Effector memory CD4-positive, alpha-beta T cell (primary cell): ENCODE measurements around the gene REV1.

Experiments
- DNase-seq, 3 donors: peaks; one replicate each; pipeline ENCODE4 v3.0.0-alpha.2; 2020
- H3K27ac ChIP-seq: 2 replicates; pipeline ENCODE4 v1.7.0; 2013; ENCODE audit warnings: mild to moderate bottlenecking, low read length, moderate library complexity; ENCODE audit not compliant: insufficient read depth, poor library complexity, severe bottlenecking
- H3K27me3 ChIP-seq: replicated peaks from 2 replicates; pipeline ENCODE4 v1.7.0; 2013; ENCODE audit warnings: mild to moderate bottlenecking, low read length; ENCODE audit not compliant: insufficient read depth, control insufficient read depth, poor library complexity, severe bottlenecking
- H3K36me3 ChIP-seq: 2 replicates; pipeline ENCODE4 v1.7.0; 2013; ENCODE audit warnings: mild to moderate bottlenecking, low read length, moderate library complexity; ENCODE audit not compliant: control insufficient read depth, insufficient read depth
- H3K4me1 ChIP-seq: 2 replicates; pipeline ENCODE4 v1.7.0; 2013; ENCODE audit warnings: low read length, mild to moderate bottlenecking; ENCODE audit not compliant: control insufficient read depth, insufficient read depth, poor library complexity, severe bottlenecking
- H3K4me3 ChIP-seq: 2 replicates; pipeline ENCODE4 v1.7.0; 2013; ENCODE audit warnings: low read length, low read depth, mild to moderate bottlenecking; ENCODE audit not compliant: insufficient read depth, poor library complexity, severe bottlenecking
- H3K9me3 ChIP-seq: 2 replicates; pipeline ENCODE4 v1.7.0; 2013; ENCODE audit warnings: mild to moderate bottlenecking, low read length, moderate library complexity; ENCODE audit not compliant: control insufficient read depth

Gene REV1

DNA sequence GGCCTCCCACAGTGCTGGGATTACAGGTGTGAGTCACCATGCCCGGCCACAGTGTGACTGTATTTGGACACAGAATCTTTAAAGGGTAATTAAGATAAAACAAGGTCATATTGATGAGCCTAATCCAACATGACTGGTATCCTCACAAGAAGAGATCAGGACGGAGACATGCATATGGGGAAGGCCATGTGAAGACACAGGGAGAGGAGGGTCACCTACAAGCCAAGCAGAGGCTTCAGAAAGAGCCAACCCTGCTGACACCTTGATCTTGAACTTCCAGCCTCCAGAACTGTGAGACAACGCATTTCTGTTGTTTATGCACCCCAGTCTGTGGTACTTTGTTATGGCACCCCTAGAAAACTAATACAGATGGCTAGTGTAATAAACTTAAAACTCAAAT is 72.4 kb downstream of the REV1 start:
- no peak overlapping the region for H3K4me3 ChIP-seq
- peaks cover 24% of the 10 kb centered on the region for H3K36me3 ChIP-seq
- H3K4me1 ChIP-seq: no peaks in the 10 kb centered on the region
- H3K9me3 ChIP-seq: no peaks in the 10 kb centered on the region
- H3K27ac ChIP-seq: no peak overlapping the region
- no peaks in the 10 kb centered on the region for H3K27me3 ChIP-seq
- no peak for DNase-seq

DNA sequence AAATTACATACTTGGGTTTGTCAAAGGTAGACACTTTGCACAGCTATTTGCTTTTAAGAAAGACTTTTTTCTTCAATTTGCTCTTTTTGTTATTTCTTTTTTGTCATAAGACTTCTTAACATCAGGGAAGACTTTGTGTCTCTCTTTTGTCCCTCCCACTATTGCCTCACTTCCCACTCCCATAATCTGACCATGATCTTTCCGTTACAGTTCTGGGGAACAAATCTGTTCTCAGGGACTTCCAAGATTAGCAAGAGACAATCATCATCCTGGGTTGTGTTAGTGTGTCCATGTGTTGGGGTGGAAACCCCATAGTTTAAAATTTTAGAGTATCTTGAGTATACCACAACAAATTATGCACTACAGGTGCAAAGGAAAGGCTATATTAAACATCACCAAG is 75.3 kb downstream of the REV1 start:
- Histone ChIP-seq H3K27ac (no peak overlapping the region), H3K9me3 (no peaks in the 10 kb centered on the region), H3K36me3 (peaks cover 23% of the 10 kb centered on the region), H3K4me1 (no peaks in the 10 kb centered on the region), H3K4me3 (no peak overlapping the region), H3K27me3 (no peaks in the 10 kb centered on the region)
- DNase-seq: no peak

GRCh38 chr2:99410276-99410675 is 79.5 kb downstream of the REV1 start:
- H3K36me3 ChIP-seq: peaks cover 38% of the 10 kb centered on the region
- H3K27ac ChIP-seq: no peak overlapping the region
- no peaks in the 10 kb centered on the region for H3K4me1 ChIP-seq
- no peaks in the 10 kb centered on the region for H3K9me3 ChIP-seq
- H3K4me3 ChIP-seq: no peak overlapping the region
- H3K27me3 ChIP-seq: no peaks in the 10 kb centered on the region
- DNase-seq: no peak

DNA sequence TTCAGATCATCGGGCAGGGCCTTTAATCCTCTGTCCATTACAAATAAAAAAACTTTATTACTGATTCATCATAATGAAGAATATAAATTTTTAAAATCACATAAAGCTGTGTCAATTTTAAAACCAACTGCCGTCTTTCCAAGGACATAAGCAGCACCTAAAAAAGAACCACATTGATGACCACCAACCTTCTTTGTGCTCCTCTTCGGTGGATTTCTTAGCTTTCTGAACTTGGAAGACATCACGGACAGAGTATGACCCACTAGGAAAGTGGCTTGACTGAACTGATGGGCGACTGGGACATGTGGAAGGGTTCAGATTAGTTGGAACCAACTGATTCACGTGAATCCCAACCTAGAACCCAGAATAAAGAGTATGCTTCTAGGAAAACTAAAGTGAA is 83.7 kb downstream of the REV1 start:
- Histone ChIP-seq H3K9me3 (no peaks in the 10 kb centered on the region), H3K4me3 (no peak overlapping the region), H3K27ac (no peak overlapping the region), H3K36me3 (peaks cover 59% of the 10 kb centered on the region), H3K4me1 (no peaks in the 10 kb centered on the region), H3K27me3 (no peaks in the 10 kb centered on the region)
- no peak for DNase-seq

- H3K4me1 ChIP-seq: no peaks in the 10 kb centered on the region
- no peaks in the 10 kb centered on the region for H3K27me3 ChIP-seq
- no peak overlapping the region for H3K27ac ChIP-seq
- H3K9me3 ChIP-seq: no peaks in the 10 kb centered on the region
- H3K36me3 ChIP-seq: peaks cover 56% of the 10 kb centered on the region
- no peak for DNase-seq
- no peak overlapping the region for H3K4me3 ChIP-seq
Measured at GRCh38 chr2:99404797-99405669, 84.8 kb downstream of the REV1 start.

DNA sequence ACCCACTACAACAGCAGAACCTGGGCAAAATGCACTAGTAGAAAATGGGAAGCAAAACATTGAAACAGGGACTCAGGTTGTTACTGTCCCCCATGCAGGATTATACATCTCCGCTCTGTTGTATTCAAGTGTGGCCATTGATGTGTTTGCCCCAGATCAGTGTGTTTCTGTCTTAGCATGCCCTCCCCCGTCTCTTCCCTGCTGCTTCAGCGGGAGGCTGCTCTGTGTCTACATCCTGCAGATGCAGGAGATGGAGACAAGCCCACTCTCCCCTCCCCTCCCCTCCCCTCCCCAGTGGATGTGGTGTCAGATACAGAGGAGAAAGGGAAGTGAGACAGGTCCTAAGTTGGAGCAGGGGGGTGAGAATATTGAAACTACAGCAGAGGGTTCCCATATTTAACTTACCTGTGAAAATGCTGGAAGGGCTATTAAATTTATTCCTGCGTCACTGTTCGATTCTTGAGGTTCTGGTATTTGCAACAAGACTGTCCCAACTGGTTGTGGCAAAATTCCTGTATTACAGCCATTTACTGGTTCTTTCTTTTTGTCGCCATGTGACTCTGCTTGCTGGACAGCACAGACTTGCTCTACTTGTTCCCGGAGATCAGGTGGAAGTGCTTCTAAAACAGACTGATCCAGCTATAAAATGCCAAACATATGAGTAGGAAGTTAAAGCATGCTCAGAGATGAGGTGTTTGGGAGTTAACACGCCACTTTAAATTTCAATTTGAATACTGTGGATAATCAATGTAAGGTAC is 85.6 kb downstream of the REV1 start:
- peaks cover 59% of the 10 kb centered on the region for H3K36me3 ChIP-seq
- no peaks in the 10 kb centered on the region for H3K4me1 ChIP-seq
- DNase-seq: no peak
- no peaks in the 10 kb centered on the region for H3K27me3 ChIP-seq
- no peak overlapping the region for H3K4me3 ChIP-seq
- no peak overlapping the region for H3K27ac ChIP-seq
- no peaks in the 10 kb centered on the region for H3K9me3 ChIP-seq

DNA sequence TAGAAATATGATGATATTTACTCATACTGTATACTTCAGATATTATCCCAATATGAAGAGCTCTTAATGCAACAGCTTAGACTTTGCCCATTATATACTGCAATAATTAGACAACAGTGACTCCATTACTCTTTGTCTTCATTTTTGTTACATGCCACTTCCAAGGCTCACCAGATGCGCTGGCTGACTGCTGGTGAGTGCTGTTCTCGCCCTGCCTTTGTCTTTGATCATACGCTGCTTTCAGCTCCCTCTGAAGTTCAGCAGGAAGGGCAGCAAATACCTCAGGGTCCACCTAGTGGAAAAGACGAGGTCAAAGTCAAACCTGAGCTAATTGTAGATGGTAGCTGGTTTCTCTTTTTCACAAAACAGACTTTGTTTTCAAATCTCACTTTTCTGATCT is 86.3 kb downstream of the REV1 start:
- no peaks in the 10 kb centered on the region for H3K4me1 ChIP-seq
- DNase-seq: no peak
- no peaks in the 10 kb centered on the region for H3K27me3 ChIP-seq
- no peaks in the 10 kb centered on the region for H3K9me3 ChIP-seq
- H3K4me3 ChIP-seq: no peak overlapping the region
- peaks cover 63% of the 10 kb centered on the region for H3K36me3 ChIP-seq
- H3K27ac ChIP-seq: no peak overlapping the region

DNA sequence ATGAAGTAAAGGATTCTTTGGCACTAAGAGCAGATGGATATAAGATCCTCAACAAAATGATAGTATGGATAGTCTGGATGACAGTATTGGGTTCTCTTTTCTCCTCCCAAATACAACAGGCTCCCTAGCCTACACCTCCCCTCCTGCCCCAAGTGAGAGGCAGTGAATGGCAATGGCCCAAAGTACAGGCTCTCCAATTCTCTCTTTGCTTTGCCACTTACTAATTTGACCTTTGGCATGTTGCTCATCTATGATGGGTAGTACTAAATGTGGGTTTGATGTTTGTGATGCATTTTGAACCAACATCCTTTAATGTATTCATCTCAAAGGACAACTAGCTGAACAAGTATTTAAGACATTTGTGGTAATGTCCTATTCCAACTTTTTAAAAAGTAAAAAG is 86.7 kb downstream of the REV1 start:
- DNase-seq: no peak
- Histone ChIP-seq H3K27ac (no peak overlapping the region), H3K4me1 (no peaks in the 10 kb centered on the region), H3K36me3 (peaks cover 68% of the 10 kb centered on the region), H3K4me3 (no peak overlapping the region), H3K27me3 (no peaks in the 10 kb centered on the region), H3K9me3 (no peaks in the 10 kb centered on the region)

DNA sequence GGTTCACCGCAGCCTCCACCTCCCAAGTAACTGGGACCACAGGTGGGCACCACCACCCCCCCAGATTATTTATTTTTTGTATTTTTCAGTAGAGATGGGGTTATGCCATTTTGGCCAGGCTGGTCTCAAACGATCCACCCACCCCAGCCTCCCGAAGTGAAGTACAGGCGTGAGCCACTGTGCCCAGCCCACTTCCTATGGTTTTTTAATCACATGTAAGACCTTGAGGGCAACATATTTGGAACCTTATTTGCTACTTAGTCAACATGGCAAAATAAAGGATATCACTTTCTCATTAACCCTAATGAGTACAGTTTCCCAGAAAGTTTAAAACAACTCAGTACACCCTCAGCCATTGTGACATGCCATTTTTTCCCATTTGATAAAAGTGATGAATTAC is 88.0 kb downstream of the REV1 start:
- DNase-seq: no peak
- no peak overlapping the region for H3K27ac ChIP-seq

DNA sequence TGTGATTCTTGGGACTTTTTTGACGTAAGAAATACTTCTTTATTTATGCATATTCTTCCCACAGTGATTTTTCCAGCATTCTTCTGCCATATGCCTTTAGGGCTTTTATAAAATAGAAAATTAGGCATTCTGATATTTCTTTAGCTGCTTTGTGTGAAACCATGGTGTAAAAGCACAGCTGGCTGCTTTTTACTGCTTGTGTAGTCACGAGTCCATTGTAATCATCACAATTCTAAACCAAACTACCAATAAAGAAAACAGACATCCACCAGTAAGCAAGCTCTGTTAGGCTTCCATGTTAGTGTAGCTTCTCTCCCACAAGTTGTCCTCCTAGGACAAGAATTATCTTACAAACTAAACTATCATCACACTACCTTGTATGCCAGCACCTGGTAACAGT is 90.0 kb downstream of the REV1 start:
- Histone ChIP-seq H3K27ac (no peak overlapping the region), H3K4me1 (no peaks in the 10 kb centered on the region), H3K9me3 (no peaks in the 10 kb centered on the region), H3K27me3 (no peaks in the 10 kb centered on the region), H3K36me3 (peaks cover 75% of the 10 kb centered on the region), H3K4me3 (no peak overlapping the region)
- no peak for DNase-seq

More for the DNA sequence above, 88.0 kb downstream of the REV1 start:
- Histone ChIP-seq H3K4me1 (no peaks in the 10 kb centered on the region), H3K36me3 (peaks cover 78% of the 10 kb centered on the region), H3K9me3 (no peaks in the 10 kb centered on the region), H3K4me3 (no peak overlapping the region), H3K27me3 (no peaks in the 10 kb centered on the region)
